Heart left ventricle (tissue), 16 donors: ENCODE results near the gene PRR5. TPM values are rescaled to one million over a fixed set of nuclear protein-coding genes. Genes with fewer than 3 reads are reported as not detected.

ENCODE experiments used
- ATAC-seq, 4 donors: fragments of 200-7000 bp; cut with Tn5 transposase; one replicate each; pipeline ENCODE4 v1.9.1; 2020 to 2022; ENCODE audit warnings: moderate library complexity in 4 of 4, mild to moderate bottlenecking in 3 of 4, moderate number of reproducible peaks in 1 of 4
- DNase-seq, 5 donors: peaks; one replicate each; pipeline ENCODE4 v3.0.0-alpha.2; 2020
- H3K27ac ChIP-seq, 12 donors: fragments of 200-600 bp; sonication (generic) in 4 of 12; one replicate each; pipeline versions ENCODE4 v1.5.0 to v1.8.0; 2016 to 2022; ENCODE audit warnings: mild to moderate bottlenecking in 2 of 12
- H3K27me3 ChIP-seq, 9 donors: fragments of 200-600 bp; sonication (generic) in 2 of 9; one replicate each; pipeline versions ENCODE4 v1.5.1 to v1.8.0; 2016 to 2022; ENCODE audit warnings: mild to moderate bottlenecking in 3 of 9
- H3K36me3 ChIP-seq, 9 donors: fragments of 200-600 bp; sonication (generic) in 2 of 9; one replicate each; pipeline versions ENCODE4 v1.5.0 to v1.8.0; 2018 to 2022; ENCODE audit warnings: mild to moderate bottlenecking in 2 of 9
- H3K4me1 ChIP-seq, 12 donors: fragments of 200-600 bp; sonication (generic) in 4 of 12; one replicate each; pipeline versions ENCODE4 v1.5.0 to v1.8.0; 2016 to 2022; ENCODE audit warnings: mild to moderate bottlenecking in 3 of 12
- H3K4me3 ChIP-seq, 12 donors: fragments of 200-600 bp; sonication (generic) in 4 of 12; one replicate each; pipeline versions ENCODE4 v1.5.0 to v1.8.0; 2017 to 2022; ENCODE audit warnings: mild to moderate bottlenecking in 9 of 12, moderate library complexity in 4 of 12
- H3K9me3 ChIP-seq, 12 donors: fragments of 200-600 bp; sonication (generic) in 4 of 12; one replicate each; pipeline versions ENCODE4 v1.5.0 to v1.8.0; 2016 to 2022; ENCODE audit warnings: mild to moderate bottlenecking in 1 of 12
- CTCF ChIP-seq, 12 donors: fragments of 200-600 bp; sonication (generic) in 4 of 12; IDR thresholded peaks; one replicate each; pipeline versions ENCODE4 v1.5.0 to v1.8.0; 2018 to 2022; ENCODE audit warnings: antibody characterized with exemption in 12 of 12, mild to moderate bottlenecking in 5 of 12
- POLR2A ChIP-seq, 2 donors: fragments of 450-650 bp; IDR thresholded peaks; one replicate each; pipeline ENCODE4 v1.6.1; 2017; ENCODE audit warnings: antibody characterized with exemption in 2 of 2, mild to moderate bottlenecking in 2 of 2, moderate library complexity in 2 of 2
- WGBS, 4 donors: extraction: QIAGEN DNeasy Blood & Tissue Kit in 2 of 4; methylation state at CpG; one replicate each; pipeline versions ENCODE4 v1.1.5 to v1.1.7; 2013 to 2018; 5-methylcytosine and 5-hydroxymethylcytosine counted together
- intact Hi-C, 10 donors: fragments of 100-400 bp; cut with DNase I; formaldehyde crosslinking; loops; one replicate each; pipeline versions ENCODE4 v1.11.1 to v1.14.2; 2022
- polyA plus RNA-seq, 2 donors: library from polyadenylated mRNA; stranded (reverse); fragments of 200-250 nt; gene quantifications; one replicate each; pipeline ENCODE4 v1.2.3, GENCODE V29; 2013
- total RNA-seq, 9 donors: library from RNA; depleted of rRNA in 2 of 9; stranded (reverse); fragments of >200 nt in 2 of 9; fragmentation: NEBNext Ultra II Directional in 3 of 9; extraction: Animal tissue kit (Norgen Biotek cat#: 25700) in 3 of 9; gene quantifications; one replicate each; pipeline versions ENCODE4 v1.1.0 to v1.2.4, GENCODE V29; 2016 to 2023
- donor health status: ischemic (EF 13 %, LVEDD 7.1; RV severe dilation, severe dysfunction).
- donor health status: healthy with polysubstance abuse.
- donor health status: DM: no; HTN: yes; CAD: no.
- donor health status: DM: no; HTN: no; CAD: no.
- donor health status: ischemic (EF 25% LVEDD 6.9; RV normal size, moderate dysfunction).
- donor health status: ischemic (EF 25% LVEDD 5.7; RV mildly dilated, moderate dysfunction).
- donor health status: healthy.
- donor health status: DM: yes; HTN: yes; CAD: no.
- donor health status: ischemic (EF 35%, LVEDD 5.7; RV mildly dilated, moderate dysfunction).
- donor health status: nonischemic (EF 11% LVEDD 7.7; RV severe dilation, severe dysfunction).
- donor health status: DM: yes; HTN: yes; CAD: no.
- donor health status: PGD.
- donor health status: ischemic (EF 29% LVEDD 5.4; RV normal size, mild dysfunction).
- donor health status: nonischemic (EF 23%, LVEDD 6.1; RV moderate dilation, normal function).

The PRR5 gene
- total and polyA plus RNA-seq, 11 donors, result 1.6 to 9.5 (median 2.2) TPM

GRCh38 chr22:44698531-44699421 lies 3.2 kb upstream of the PRR5 start:
- WGBS, 4 donors, result 62 to 68% (median 65%) methylated on average over 22 to 23 of the region's 23 CpGs
- no peak overlapping the region for H3K4me3 ChIP-seq
- DNase-seq (peak in 1 of 5 donors; percentile 42), ATAC-seq (no peak)
- TF ChIP-seq POLR2A (IDR thresholded peaks at IDR 0.05) (no peak), CTCF (IDR thresholded peaks at IDR 0.05) (no peak)
- H3K27me3 ChIP-seq, result peaks cover 0 to 10% (median 3%) of the 10 kb centered on the region in 9 donors
- H3K9me3 ChIP-seq, result no peaks in the 10 kb centered on the region
- H3K36me3 ChIP-seq, result no peaks in the 10 kb centered on the region
- intact Hi-C loops, result loop anchor here in 1 of 10 donors (10.0 kb wide), 1 partner anchor 396 kb away; no protein-coding TSS in a partner anchor
- H3K27ac ChIP-seq, result peak overlapping the region in 4 of 12 donors; percentile 40 to 64 (median 49)
- peaks cover 0 to 32% (median 18%) of the 10 kb centered on the region in 12 donors for H3K4me1 ChIP-seq

GRCh38 chr22:44700456-44700855 lies 1.5 kb upstream of the PRR5 start:
- Histone ChIP-seq H3K9me3 (no peaks in the 10 kb centered on the region), H3K36me3 (no peaks in the 10 kb centered on the region), H3K4me1 (peaks cover 0 to 32% (median 18%) of the 10 kb centered on the region in 12 donors), H3K27me3 (peaks cover 0 to 13% (median 3%) of the 10 kb centered on the region in 9 donors), H3K27ac (no peak overlapping the region), H3K4me3 (no peak overlapping the region)
- no peak for DNase-seq
- no peak for ATAC-seq
- intact Hi-C loops, result no loop called here
- WGBS, 4 donors, result 89 to 92% (median 91%) methylated on average over 6 of the region's 6 CpGs
- TF ChIP-seq POLR2A (IDR thresholded peaks at IDR 0.05) (no peak), CTCF (IDR thresholded peaks at IDR 0.05) (no peak)

GRCh38 chr22:44701187-44701790 lies 715 bp upstream of the PRR5 start:
- intact Hi-C loops, result no loop called here
- Histone ChIP-seq H3K4me3 (peak overlapping the region in 7 of 12 donors; percentile 19 to 75 (median 64)), H3K27ac (no peak overlapping the region), H3K36me3 (no peaks in the 10 kb centered on the region), H3K9me3 (no peaks in the 10 kb centered on the region), H3K27me3 (peaks cover 0 to 13% (median 3%) of the 10 kb centered on the region in 9 donors), H3K4me1 (peaks cover 0 to 32% (median 18%) of the 10 kb centered on the region in 12 donors)
- no peak for DNase-seq
- no peak for TF ChIP-seq POLR2A (IDR thresholded peaks at IDR 0.05)
- no peak for TF ChIP-seq CTCF (IDR thresholded peaks at IDR 0.05)
- WGBS, 4 donors, result 81 to 96% (median 82%) methylated on average over 3 to 5 of the region's 5 CpGs
- ATAC-seq, result peak in 1 of 4 donors; percentile 6
